Endometrial microvascular endothelial cells (primary cell): Measurements from ENCODE around the gene SPEM3. TPM values are rescaled to one million over a fixed set of nuclear protein-coding genes. Genes with fewer than 3 reads are reported as not detected.
"Not testable (repeated sequence)": the region's sequence is repeated elsewhere in the genome, so short reads cannot be mapped to it uniquely, and the experiment has no call there.

ENCODE experiments used
- in situ Hi-C: cut with HindIII; loops from 2 replicates; pipeline ENCODE4 v1.10.0; 2017; ENCODE audit warnings: low sequenced_read_pairs, low pct_unique_long_range_greater_than_20kb; ENCODE audit errors: inconsistent ontology term
- total RNA-seq: library from RNA; depleted of rRNA; stranded (reverse); fragments of >200 nt; gene quantifications from one replicate; pipeline ENCODE4 v1.2.3, GENCODE V29; 2015; ENCODE audit errors: inconsistent ontology term

SPEM3 gene
- total RNA-seq, 1 donor from 2014 or later, result not detected

- in situ Hi-C loops, result no loop called here
Measured at GRCh38 chr17:7480089-7480384, 51.4 kb downstream of the SPEM3 start.

DNA sequence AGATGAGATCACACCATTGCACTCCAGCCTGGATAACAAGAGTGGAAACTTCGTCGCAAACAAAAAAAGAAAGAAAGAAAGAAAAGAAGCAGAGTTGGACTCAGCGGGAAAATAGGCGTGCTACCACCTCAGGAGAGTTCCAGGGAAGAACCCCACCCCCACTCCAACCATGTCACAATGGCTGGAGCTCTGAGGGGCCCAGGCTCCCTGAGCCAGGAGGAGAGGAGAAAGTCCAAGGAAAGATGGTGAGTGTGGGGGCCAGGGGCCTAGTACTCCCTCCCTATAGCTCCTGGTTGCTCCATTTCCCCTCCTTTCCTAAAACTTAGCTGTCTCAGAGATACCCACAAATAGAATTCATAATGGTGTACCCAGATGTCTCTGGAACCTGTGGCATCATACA is 52.6 kb downstream of the SPEM3 start, which contains the start of gene SLC35G6:
Gene SLC35G6, plus strand, starts transcription at position 172 of the 400 bp plus-strand sequence. Its CDS starts 71 bp downstream, at position 243.
- in situ Hi-C loops, result not testable (repeated sequence)

DNA sequence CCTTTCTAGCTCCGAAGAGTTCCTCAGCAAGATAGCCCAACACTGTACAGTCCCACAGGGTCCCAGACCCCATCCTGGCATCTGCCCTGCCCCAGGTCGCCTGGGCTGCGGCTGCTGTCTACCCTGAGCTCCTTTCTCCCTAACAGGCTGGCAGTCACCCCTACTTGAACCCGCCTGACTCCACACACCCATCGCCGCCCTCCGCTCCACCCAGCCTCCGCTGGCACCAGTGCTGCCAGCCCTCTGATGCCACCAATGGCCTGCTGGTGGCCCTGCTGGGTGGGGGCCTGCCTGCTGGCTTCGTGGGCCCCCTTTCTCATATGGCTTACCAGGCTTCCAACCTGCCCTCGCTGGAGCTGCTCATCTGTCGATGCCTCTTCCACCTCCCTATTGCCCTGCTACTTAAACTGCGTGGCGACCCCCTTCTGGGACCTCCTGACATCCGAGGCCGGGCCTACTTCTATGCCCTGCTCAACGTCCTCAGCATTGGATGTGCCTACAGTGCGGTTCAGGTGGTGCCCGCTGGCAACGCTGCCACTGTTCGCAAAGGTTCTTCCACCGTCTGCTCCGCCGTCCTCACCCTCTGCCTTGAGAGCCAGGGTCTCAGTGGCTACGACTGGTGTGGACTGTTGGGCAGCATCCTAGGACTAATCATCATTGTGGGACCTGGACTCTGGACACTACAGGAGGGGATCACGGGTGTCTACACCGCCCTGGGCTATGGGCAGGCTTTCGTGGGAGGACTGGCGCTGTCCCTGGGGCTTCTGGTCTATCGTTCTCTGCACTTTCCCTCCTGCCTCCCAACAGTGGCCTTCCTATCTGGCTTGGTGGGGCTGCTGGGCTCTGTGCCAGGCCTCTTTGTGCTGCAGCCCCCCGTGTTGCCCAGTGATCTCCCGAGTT is 53.4 kb downstream of the SPEM3 start:
- in situ Hi-C loops, result not testable (repeated sequence)

Other genes starting within 250 kb of the SPEM3 start
- not detected for gene ASGR1, start 249.5 kb upstream of the SPEM3 start, total RNA-seq
- 5.9 TPM for gene DLG4, start 209.0 kb upstream of the SPEM3 start, total RNA-seq
- 357 TPM for gene ACADVL, start 208.9 kb upstream of the SPEM3 start, total RNA-seq
- 31.8 TPM for gene DVL2, start 194.3 kb upstream of the SPEM3 start, total RNA-seq
- gene PHF23, start 189.4 kb upstream of the SPEM3 start, total RNA-seq, result 65.3 TPM
- 154 TPM for gene GABARAP, start 186.4 kb upstream of the SPEM3 start, total RNA-seq
- 55.9 TPM for gene CTDNEP1, start 177.1 kb upstream of the SPEM3 start, total RNA-seq
- gene ELP5, start 176.6 kb upstream of the SPEM3 start, total RNA-seq, result 46.6 TPM
- 16.4 TPM for gene CLDN7, start 166.4 kb upstream of the SPEM3 start, total RNA-seq
- not detected for gene SLC2A4, start 147.1 kb upstream of the SPEM3 start, total RNA-seq
- gene YBX2, start 134.2 kb upstream of the SPEM3 start, total RNA-seq, result not detected
- 666 TPM for gene EIF5A, start 121.2 kb upstream of the SPEM3 start, total RNA-seq
- gene GPS2, start 113.5 kb upstream of the SPEM3 start, total RNA-seq, result 39.7 TPM
- 15.1 TPM for gene NEURL4, start 99.5 kb upstream of the SPEM3 start, total RNA-seq
- not detected for gene ACAP1, start 92.3 kb upstream of the SPEM3 start, total RNA-seq
- gene KCTD11, start 76.7 kb upstream of the SPEM3 start, total RNA-seq, result 7.8 TPM
- gene TMEM95, start 73.7 kb upstream of the SPEM3 start, total RNA-seq, result not detected
- gene TNK1, start 47.8 kb upstream of the SPEM3 start, total RNA-seq, result not detected
- gene PLSCR3, start 34.3 kb upstream of the SPEM3 start, total RNA-seq, result 55.8 TPM
- gene TMEM256, start 24.8 kb upstream of the SPEM3 start, total RNA-seq, result 109 TPM
- 3.4 TPM for gene NLGN2, start 21.0 kb upstream of the SPEM3 start, total RNA-seq
- not detected for gene SPEM1, start 8.5 kb upstream of the SPEM3 start, total RNA-seq
- gene SPEM2, start 3.2 kb upstream of the SPEM3 start, total RNA-seq, result not detected
- gene TMEM102, start 6.6 kb downstream of the SPEM3 start, total RNA-seq, result 5.2 TPM
- not detected for gene FGF11, start 10.7 kb downstream of the SPEM3 start, total RNA-seq
- 14.1 TPM for gene CHRNB1, start 16.2 kb downstream of the SPEM3 start, total RNA-seq
- gene ZBTB4, start 50.8 kb downstream of the SPEM3 start, total RNA-seq, result 23.1 TPM
- gene SLC35G6, start 52.6 kb downstream of the SPEM3 start, total RNA-seq, result not detected
- gene POLR2A, start 55.5 kb downstream of the SPEM3 start, total RNA-seq, result 40.6 TPM
- gene TNFSF12, start 120.2 kb downstream of the SPEM3 start, total RNA-seq, result 9.5 TPM
- 2.1 TPM for gene TNFSF13, start 129.9 kb downstream of the SPEM3 start, total RNA-seq
- gene SENP3, start 133.1 kb downstream of the SPEM3 start, total RNA-seq, result 113 TPM
- gene CD68, start 150.8 kb downstream of the SPEM3 start, total RNA-seq, result 22.9 TPM
- gene MPDU1, start 155.0 kb downstream of the SPEM3 start, total RNA-seq, result 328 TPM
- gene SOX15, start 161.2 kb downstream of the SPEM3 start, total RNA-seq, result not detected
- gene FXR2, start 186.0 kb downstream of the SPEM3 start, total RNA-seq, result 29.0 TPM
- gene SAT2, start 199.0 kb downstream of the SPEM3 start, total RNA-seq, result 48.7 TPM
- gene SHBG, start 201.3 kb downstream of the SPEM3 start, total RNA-seq, result not detected
- gene ATP1B2, start 222.1 kb downstream of the SPEM3 start, total RNA-seq, result not detected